Transverse colon (tissue), 4 donors: Measurements from ENCODE around the gene GRAMD1B.

Source experiments
- EP300 ChIP-seq: sonication (generic); formaldehyde crosslinking; IDR thresholded peaks from one replicate; pipeline ENCODE4 v1.6.1; 2017; ENCODE audit warnings: antibody characterized with exemption, low read depth
- POLR2A ChIP-seq: fragments of 450-650 bp; IDR thresholded peaks from one replicate; pipeline ENCODE4 v1.6.1; 2016; ENCODE audit warnings: antibody characterized with exemption, mild to moderate bottlenecking, moderate library complexity
- POLR2AphosphoS5 ChIP-seq, 3 donors: sonication (generic); formaldehyde crosslinking; IDR thresholded peaks; one replicate each; pipeline ENCODE4 v1.6.1; 2016; ENCODE audit warnings: antibody characterized with exemption in 3 of 3
- TF ChIP-seq, protein P1 (sequence below), 5 experiments: fragments of 200-600 bp in 3 of 5; fragments of 450-650 bp in 2 of 5; sonication (generic) in 3 of 5; IDR thresholded peaks; 1 replicate in 2 of 5; 2 replicates in 3 of 5; pipeline ENCODE4 v1.5.1; 2016 to 2017; ENCODE audit warnings: antibody characterized with exemption in 5 of 5, inconsistent platforms in 3 of 5, mild to moderate bottlenecking in 2 of 5, moderate library complexity in 1 of 5

DNA sequence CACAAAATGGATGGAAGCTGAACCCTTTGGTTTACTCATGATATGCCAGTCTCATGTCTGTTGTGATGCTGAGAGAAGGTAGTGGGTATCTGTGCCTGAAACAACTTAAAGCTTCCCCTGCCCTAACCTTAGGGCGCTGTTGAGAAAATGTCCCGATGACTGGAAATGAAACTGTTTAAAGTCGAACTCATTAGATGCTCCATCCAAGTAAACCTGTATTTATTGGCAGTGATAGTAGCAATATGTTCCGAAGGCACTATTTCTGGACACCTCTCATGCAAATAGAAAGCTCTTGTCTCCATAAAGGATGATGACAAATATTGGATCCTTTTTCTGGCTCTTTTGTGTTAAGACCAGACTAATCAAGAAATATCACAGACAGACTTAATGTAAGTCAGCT lies 86.2 kb downstream of the GRAMD1B start:
- TF ChIP-seq, protein P1, sequence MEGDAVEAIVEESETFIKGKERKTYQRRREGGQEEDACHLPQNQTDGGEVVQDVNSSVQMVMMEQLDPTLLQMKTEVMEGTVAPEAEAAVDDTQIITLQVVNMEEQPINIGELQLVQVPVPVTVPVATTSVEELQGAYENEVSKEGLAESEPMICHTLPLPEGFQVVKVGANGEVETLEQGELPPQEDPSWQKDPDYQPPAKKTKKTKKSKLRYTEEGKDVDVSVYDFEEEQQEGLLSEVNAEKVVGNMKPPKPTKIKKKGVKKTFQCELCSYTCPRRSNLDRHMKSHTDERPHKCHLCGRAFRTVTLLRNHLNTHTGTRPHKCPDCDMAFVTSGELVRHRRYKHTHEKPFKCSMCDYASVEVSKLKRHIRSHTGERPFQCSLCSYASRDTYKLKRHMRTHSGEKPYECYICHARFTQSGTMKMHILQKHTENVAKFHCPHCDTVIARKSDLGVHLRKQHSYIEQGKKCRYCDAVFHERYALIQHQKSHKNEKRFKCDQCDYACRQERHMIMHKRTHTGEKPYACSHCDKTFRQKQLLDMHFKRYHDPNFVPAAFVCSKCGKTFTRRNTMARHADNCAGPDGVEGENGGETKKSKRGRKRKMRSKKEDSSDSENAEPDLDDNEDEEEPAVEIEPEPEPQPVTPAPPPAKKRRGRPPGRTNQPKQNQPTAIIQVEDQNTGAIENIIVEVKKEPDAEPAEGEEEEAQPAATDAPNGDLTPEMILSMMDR (IDR thresholded peaks at IDR 0.05) = no peak
- TF ChIP-seq POLR2A (no peak), POLR2AphosphoS5 (IDR thresholded peaks at IDR 0.05) (no peak), EP300 (no peak)
